Measurements from ENCODE around the gene TMEM106A.
"Not testable (repeated sequence)": the region's sequence is repeated elsewhere in the genome, so short reads cannot be mapped to it uniquely, and the experiment has no call there.

The TMEM106A gene

DNA sequence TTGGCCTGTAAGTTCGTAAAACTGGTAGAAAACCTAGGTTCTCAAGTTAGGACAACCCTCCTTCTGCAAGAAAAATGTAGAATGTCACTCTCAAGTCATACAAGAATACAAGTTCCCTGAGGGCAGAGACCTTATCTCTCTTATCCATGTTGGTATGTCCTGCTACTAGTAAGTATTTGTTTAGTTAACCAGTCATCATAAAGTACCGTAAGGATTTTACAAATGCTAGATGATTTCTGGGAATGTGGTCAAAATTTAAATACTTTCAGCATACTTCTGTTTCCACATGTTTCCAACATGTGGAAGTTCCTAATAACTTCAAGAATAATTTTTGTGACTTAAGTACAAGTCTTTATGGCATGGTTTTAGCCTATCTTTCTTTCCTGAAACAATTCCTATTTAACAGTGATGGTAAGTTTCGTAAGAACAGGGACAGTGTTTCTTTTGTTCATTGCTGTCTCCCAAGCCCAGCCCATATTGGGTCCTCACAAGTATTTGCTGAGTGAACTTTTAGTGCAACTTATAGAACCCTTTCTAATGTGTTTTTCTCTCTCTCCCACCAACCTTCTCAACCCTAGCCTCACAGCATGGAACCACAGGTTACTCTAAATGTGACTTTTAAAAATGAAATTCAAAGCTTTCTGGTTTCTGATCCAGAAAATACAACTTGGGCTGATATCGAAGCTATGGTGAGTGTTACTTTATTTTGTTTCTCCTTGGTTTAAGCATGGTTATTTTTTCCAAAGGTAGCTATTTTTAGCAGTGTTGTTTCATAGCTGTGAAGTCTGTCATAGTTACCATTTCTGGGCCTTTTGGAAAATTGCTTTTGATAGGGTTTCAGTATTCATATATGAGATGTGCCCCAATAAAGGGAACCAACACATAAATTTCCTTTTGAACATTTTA, 36.2 kb upstream of the TMEM106A start:
- H3K4me3 ChIP-seq (ENCODE audit: low read depth, low read length), result no peak overlapping the region
- TF ChIP-seq CTCF (IDR thresholded peaks at IDR 0.05; ENCODE audit: insufficient read depth, low read depth, low read length, missing control alignments), result no peak
- DNase-seq (ENCODE audit: low read depth), result no peak

GRCh38 chr17:43176119-43176570, 35.5 kb upstream of the TMEM106A start:
- DNase-seq (ENCODE audit: low read depth), result no peak
- no peak overlapping the region for H3K4me3 ChIP-seq (ENCODE audit: low read depth, low read length)
- no peak for TF ChIP-seq CTCF (IDR thresholded peaks at IDR 0.05; ENCODE audit: insufficient read depth, low read depth, low read length, missing control alignments)

- H3K4me3 ChIP-seq (ENCODE audit: low read depth, low read length), result no peak overlapping the region
- DNase-seq (ENCODE audit: low read depth), result no peak
- no peak for TF ChIP-seq CTCF (IDR thresholded peaks at IDR 0.05; ENCODE audit: insufficient read depth, low read depth, low read length, missing control alignments)
Observed at GRCh38 chr17:43183921-43184320, 27.8 kb upstream of the TMEM106A start.

DNA sequence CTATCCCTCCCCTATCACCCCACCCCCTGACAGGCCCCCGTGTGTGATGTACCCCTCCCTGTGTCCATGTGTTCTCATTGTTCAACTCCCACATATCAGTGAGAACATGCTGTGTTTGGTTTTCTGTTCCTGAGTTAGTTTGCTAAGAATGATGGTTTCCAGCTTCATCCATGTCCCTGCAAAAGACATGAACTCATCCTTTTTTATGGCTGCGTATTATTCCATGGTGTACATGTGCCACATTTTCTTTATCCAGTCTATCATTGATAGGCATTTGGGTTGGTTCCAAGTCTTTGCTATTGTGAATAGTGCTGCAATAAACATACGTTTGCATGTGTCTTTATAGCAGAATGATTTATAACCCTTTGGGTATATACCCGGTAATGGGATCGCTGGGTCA, 25.0 kb upstream of the TMEM106A start:
- H3K4me3 ChIP-seq (ENCODE audit: low read depth, low read length); DNase-seq (ENCODE audit: low read depth): not testable (repeated sequence)

DNA sequence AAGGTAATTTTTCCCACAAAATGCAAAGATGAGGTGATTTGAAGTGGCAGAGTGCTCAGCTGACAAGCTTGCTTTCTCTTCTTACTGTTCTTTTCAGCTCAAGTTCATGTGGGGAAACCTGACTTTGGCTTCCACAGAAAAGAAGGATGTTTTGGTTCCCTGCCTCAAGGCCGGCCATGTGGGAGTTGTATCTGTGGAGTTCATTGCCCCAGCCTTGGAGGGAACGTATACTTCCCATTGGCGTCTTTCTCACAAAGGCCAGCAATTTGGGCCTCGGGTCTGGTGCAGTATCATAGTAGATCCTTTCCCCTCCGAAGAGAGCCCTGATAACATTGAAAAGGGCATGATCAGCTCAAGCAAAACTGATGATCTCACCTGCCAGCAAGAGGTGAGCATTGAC, 18.4 kb upstream of the TMEM106A start:
- H3K4me3 ChIP-seq (ENCODE audit: low read depth, low read length), result no peak overlapping the region
- no peak for DNase-seq (ENCODE audit: low read depth)
- no peak for TF ChIP-seq CTCF (IDR thresholded peaks at IDR 0.05; ENCODE audit: insufficient read depth, low read depth, low read length, missing control alignments)

DNA sequence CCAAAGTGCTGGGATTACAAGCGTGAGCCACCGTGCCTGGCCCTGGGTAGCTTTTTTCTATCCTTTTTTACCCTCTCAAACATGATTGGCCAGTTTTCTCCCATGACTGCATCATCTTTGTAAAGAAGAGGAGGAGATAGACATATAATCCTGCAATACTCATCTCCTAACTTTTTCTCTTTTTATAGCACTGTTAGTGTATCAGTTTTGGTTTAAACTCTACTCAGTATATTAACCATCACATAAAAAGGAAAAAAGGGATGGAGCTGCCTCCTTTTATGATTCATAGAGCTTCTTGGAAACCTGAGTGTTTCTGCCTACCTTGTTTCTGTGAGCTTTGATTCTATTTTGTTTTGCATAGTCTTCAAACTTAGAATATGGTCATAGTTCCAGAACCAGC, 12.0 kb upstream of the TMEM106A start:
- DNase-seq (ENCODE audit: low read depth), result no peak
- no peak overlapping the region for H3K4me3 ChIP-seq (ENCODE audit: low read depth, low read length)

GRCh38 chr17:43200127-43200526, 11.5 kb upstream of the TMEM106A start:
- H3K4me3 ChIP-seq (ENCODE audit: low read depth, low read length), result no peak overlapping the region
- no peak for DNase-seq (ENCODE audit: low read depth)
- no peak for TF ChIP-seq CTCF (IDR thresholded peaks at IDR 0.05; ENCODE audit: insufficient read depth, low read depth, low read length, missing control alignments)

More for the DNA sequence above, 12.0 kb upstream of the TMEM106A start:
- no peak for TF ChIP-seq CTCF (IDR thresholded peaks at IDR 0.05; ENCODE audit: insufficient read depth, low read depth, low read length, missing control alignments)

DNA sequence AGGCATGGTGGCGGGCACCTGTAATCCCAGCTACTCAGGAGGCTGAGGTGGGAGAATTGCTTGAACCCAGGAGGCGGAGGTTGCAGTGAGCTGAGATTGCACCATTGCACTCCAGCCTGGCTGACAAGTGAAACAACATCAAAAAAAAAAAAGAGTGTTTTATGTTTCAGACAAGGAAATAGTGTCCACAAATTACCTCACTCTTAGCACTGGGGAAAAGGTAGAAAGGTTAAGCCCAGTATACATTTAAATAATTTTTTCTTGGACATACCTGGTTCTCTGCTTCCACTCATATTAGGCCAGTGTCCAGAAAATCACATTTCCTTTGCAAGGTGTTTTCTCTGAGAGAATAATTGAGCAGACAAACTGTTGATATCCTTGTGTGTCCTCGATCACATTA, 8.7 kb upstream of the TMEM106A start:
- not testable (repeated sequence) for H3K4me3 ChIP-seq (ENCODE audit: low read depth, low read length); DNase-seq (ENCODE audit: low read depth)

Data from GM12865 (cell line).